HT1080 (cell line): ENCODE data around the gene USH1G. TPM values are rescaled to one million over a fixed set of nuclear protein-coding genes. Genes with fewer than 3 reads are reported as not detected.
A peak's percentile ranks its signal among the peaks of the same experiment; 100 is the strongest.
"Not testable (repeated sequence)": the region's sequence is repeated elsewhere in the genome, so short reads cannot be mapped to it uniquely, and the experiment has no call there.

Experiments
- DNase-seq: peaks from one replicate; pipeline ENCODE4 v3.0.0-alpha.2; 2015; ENCODE audit warnings: low read depth
- total RNA-seq: library from RNA; depleted of rRNA; stranded (reverse); fragments of >200 nt; shearing (Covaris generic); gene quantifications from 2 replicates; pipeline ENCODE4 v1.2.3, GENCODE V29; 2014

USH1G gene
- total RNA-seq, 1 experiment from 2014 or later = not detected

DNA sequence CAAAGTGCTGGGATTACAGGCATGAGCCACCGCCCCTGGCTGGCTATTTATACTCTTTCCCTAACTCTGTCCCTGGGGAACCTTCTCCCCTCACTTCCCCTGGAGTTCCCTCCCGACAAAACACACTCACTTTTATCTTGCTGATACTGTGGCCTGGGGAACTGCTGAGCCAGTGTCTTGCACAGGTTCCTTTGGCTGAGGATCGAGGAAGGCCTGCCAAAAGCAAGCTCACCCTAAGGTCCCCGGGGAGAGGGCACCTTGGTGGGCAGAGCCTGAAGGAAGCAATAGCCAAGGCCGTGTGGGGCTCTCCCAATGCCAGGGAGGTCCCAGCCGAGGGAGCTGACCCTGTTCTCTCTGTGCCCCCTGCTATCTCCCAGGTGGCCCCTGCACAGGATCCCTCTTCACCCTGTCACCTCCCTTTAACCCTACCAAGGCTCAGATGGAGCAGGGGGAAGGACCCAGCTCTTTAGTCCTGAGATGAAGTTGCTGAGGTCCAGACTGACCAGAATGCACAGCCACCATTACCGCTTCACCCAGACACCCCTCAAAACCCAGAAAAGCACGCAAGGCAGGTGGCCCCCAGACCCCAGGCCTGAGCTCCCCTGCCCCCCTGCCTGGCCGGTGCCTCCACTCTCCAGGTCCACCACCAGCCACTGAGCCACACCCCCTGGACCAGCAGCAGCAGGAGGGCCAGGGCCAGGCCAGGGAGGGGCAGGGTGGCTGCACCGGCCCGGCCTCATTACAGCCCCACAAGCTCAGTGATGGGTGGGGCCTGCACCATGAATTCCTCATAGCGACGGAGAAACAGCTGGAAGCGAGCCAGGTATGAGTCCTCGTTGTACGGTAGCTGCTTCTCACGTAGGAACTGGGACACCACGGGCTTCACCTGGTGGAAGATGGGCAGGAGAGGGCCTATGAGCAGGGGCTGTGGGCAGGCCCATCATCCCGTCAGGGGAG is 45.2 kb downstream of the USH1G start:
- no peak for DNase-seq

DNA sequence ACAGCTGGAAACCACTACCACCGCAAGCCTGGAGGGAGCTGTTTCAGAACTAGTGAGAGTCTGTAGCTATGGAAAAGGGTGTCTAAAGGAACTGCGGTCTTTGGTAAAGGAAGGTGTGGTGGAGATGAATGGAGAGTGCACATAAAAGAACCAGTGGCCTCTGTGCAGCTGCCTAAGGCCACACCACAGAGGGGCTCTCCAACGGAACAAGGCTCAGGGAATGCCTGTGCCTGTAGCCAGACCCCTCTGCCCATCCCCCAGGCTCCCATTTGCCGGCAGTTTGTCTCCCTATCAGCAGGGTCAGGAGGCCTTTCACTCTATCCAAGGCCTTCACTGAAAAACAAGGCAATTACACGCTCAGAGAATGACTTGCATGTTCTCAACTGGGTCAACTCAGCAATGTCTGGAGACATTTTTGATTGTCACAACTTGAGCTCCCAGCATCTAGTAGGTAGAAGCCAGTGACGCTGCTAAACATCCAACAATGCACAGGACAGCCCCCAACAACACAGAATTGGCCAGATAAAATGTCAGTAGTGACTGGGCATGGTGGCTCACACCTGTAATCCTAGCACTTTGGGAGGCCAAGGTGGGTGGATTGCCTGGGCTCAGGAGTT is 47.0 kb downstream of the USH1G start:
- no peak for DNase-seq

DNA sequence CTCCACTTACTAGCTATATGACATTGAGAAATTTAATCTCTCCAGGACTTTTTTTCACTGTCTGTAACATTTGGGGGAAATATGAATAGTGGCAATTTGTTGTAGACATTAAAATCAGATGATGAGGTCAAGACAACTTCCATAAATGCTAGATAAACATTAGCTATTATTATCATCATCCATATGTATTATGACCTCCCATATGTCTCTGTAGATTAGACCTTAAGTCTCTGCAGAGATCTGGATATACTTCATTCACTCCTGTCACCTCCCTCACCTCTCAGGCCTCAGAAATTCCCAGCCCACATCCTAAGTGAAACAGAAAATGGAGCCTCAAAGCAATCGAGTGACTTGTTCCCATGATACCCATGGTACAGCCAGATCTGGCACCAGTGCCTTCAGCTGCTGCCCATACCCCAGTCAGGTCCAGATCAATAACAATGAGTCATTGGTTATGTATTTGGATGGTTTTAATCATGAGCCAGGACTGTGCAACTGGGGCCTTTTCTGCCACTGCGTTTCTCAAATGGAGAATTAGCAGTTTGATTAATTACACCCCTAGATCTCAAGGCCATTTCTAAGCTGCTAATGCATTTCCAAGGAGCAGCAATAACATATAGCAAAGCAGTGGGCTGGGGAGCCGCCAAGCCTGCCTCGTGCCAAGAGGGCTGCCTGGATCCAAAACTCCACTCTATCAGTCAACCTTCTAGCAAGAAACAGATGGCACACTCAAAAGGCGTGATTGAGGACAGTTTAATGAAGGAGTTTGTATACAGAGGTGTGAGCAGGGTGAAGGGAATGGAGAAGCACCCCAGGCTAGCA is 47.7 kb downstream of the USH1G start:
- DNase-seq = no peak

DNA sequence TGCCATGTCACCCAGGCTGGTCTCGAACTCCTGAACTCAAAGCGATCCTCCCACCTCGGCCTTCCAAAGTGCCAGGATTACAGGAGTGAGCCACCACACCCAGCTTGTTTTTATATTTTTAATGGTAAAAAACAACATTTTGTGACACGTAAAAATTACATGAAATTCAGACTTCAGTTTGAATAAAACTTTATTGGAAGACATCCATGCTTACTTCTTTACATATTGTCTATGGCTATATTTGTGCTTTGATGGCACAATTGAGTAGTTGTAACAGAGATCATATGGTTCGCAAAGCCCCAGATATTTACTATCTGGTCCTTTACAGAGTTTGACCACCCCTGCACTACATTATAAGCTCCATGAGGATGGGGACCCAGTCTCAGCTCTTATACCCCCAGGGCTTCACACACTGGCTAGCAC is 48.4 kb downstream of the USH1G start:
- no peak for DNase-seq

DNA sequence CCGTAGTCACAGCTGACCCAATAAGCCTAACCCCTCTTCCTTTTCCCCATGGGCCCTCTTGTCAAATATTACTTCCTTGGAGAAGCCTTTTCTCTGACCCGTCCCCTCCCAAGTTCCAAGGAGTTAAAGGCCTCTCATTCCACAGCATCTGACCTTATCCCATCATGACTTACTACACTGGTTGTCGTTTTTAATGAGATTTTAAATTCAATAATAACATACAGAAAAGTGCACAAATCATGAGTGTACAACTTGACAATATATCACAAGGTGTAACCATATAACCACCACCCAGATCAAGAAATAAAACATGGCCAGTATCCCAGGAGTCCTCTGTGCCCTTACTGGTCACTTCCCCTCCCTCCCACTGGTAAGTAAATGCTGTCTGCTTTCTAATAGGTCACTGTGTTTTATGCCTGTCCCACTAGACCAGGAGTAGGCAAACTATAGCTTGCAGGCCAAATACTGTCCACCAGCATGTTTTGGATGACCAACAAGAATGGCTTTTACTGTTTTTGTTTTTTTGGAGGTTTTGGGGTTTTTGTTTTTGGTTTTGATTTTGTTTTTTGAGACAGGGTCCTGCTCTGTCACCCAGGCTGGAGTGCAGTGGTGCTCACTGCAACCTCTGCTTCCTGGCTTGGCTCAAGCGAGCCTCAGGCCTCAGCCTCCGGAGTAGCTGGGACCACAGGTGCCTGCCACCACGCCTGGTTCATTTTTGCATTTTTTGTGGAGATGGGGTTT is 49.0 kb downstream of the USH1G start:
- DNase-seq = no peak

DNA sequence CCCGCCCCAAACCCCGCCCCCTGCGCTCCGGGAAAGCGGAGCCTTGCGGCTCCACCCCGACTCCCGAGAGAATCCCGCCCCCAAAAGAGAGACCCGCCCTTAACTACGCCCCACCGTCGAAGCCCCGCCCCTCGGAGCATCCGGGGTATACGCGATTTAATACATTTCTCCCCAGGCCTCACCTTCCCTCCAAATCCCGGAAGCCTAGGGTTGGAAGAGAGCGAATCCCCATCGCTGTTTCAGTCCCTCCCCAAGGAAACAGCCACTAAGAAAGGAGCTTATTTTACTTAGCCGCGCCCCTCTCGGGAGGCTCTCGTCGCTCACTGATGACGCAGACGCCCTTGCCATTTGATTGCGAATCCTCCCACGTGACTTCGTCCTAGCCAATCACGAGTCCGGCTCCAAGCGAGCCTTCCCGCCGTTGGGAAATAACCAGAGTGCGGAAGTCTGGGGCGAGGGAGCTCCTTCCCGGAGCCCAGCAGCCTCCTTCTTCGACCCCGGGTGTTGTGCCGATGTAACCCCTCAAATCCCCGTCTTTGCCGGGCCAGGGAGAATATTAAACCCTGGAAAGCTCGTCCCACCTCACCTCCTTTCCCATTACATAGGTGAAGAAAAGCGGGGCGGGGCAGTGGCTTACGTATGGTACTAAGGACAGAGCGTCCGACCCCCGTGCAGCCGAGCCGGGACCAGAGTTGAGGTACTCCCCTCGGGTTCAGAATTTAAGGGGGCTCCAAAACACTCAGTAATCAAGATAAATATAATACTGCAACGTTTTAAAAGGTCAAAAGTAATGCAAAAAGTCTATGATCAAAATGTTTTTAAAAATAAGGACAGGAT is 49.8 kb downstream of the USH1G start:
- peak; percentile 99 for DNase-seq

DNA sequence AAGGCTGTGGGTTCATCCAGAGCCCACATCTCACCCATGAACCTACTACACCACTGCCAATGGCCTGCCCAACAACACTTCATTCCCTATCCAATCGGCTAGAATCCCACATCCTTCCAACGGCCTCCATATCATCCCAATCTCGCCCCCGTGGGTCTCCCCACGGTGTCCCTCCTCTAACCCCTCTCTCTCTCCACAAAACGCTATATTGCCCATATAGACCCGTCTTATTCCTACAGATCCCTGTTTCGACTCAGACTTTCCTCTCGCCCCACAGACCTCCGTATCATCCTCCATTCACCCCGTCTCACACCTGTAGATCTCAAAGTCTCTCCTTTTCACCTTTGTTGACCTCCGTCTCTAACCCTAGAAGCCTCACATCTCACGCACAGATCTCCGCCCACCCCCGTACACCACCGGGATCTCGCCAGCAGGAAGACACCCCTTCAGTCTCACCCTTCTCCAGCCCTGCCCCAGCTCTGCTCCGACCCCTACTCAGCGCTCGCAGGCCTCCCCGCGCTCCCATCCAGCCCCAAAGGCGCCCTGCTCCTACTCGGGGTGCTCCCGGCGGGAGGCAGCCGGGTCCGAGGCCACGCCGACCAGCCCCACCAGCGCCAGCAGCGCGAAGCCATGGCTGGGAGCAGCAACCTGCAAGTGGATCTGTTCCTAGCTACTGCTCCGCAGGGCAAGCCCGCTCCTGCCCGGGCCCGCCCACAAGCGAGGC is 50.6 kb downstream of the USH1G start, which contains the start of gene FDXR:
Gene FDXR, minus strand, starts transcription at position 682 of the 724 bp plus-strand sequence. Its CDS starts 50 bp downstream, at position 632.
- DNase-seq = no peak

DNA sequence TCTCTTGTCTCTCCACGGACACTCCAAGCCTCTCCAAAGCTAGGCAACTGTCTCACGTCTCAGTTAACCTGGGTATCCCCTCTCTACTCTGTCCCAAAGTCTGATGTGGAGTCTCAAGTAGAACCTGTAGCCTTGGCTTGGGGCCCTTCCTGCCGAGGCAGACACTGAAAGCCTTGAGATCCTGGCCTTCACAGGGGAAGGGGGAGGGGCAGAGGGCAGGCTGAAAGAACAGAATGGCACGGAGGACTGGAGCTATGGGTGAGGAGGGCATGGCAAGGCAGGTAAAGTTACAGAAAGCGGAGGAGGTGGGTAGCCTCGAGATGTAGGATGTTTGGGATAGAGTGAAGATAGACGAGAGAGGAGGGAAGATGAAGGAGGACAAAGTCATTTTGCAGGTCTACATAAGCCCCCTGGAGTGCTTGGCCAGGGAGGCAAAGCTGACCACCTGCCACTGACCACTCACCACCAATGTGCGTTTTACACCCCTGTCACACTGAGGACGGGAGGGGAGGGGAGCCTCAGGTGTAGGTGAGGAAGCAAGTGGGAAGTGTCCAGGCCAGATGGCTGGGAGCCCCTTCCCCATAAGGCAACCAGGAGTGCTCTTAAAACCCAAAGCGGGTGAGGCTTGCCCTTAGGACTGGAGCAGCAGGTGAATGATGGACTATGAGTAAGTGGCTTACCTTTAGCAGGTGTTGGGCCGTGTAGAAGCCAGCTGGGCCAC is 51.5 kb downstream of the USH1G start:
- DNase-seq = no peak

DNA sequence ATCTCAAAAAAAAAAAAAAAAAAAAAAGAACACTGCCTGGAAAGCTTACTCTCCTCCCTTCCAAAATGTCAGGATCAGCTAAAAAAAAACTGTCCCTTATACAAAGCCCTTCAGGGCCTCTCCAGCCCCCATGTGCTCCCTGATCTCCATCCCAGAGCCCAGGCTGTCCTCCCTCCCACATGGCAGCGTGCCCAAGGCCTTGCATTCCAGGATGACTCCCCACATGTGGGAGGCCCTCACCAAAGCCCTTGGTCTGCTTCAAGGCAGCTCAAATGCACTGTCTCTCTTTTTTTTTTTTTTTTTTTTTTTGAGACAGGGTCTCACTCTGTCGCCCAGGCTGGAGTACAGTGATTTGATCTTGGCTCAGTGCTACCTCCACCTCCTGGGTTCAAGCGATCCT is 52.5 kb downstream of the USH1G start:
- DNase-seq = peak; percentile 48

DNA sequence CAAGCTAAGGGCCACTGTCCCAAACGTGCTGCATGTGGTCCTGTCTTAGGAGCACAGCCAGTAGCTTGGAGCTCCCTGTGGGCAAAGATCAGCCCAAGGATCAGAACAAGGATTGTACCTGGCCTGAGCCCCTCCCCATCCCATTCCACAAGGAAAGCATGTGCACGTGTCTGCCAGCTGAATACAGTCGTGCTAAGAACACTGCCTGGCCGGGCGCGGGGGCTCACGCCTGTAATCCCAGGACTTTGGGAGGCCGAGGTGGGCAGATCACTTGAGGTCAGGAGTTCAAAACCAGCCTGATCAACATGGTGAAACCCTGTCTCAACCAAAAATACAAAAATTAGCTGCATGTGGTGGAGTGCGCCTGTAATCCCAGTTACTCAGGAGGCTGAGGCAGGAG is 53.0 kb downstream of the USH1G start:
- not testable (repeated sequence) for DNase-seq

DNA sequence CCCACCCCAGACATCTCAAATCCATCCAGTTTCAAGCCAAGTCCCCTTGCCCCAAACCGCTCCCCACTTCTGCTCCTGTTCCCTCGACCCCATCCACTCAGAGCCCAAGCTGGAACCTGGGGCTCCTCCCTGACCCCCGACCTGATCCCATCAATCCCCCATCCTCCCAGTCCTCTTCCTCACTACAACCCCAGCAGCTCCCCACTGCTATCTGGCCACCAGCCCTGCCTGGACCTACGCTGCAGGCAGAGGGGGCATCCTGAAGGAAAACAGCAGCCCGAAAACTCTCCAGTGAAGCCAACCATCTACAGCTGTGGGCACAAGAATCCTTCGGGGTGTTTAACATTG is 54.2 kb downstream of the USH1G start:
- DNase-seq = no peak

DNA sequence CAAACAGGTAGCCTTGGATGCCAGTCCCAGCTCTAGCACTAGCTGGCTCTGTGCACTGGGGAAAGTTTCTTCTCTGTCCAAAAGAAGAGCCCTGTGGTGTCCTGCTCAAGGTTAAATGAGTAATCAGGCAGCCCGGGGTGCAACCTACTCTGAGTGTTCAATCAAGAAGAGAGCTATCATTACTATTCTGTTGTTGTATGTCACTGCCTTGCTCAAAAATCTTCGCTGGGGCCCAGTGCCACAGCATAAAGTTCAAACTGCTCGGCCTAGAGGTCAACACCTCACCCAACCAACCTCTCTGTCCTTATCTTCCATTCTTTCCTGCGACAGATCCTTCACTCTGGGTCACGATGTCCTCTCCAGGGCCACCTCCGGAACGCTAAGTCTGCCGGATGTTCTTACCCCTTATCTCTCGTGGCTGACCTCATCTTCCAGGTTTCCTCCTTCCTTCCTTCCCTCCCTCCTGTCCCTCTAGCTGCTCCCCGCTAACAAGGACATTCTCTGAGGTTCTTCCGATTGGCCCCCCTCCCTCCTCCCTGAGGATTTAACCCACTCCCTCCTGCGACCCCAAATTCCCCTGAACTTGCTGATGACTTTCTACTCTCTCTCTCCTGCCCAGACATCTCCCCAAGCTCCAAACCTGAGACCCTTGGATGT is 54.7 kb downstream of the USH1G start:
- DNase-seq = no peak

DNA sequence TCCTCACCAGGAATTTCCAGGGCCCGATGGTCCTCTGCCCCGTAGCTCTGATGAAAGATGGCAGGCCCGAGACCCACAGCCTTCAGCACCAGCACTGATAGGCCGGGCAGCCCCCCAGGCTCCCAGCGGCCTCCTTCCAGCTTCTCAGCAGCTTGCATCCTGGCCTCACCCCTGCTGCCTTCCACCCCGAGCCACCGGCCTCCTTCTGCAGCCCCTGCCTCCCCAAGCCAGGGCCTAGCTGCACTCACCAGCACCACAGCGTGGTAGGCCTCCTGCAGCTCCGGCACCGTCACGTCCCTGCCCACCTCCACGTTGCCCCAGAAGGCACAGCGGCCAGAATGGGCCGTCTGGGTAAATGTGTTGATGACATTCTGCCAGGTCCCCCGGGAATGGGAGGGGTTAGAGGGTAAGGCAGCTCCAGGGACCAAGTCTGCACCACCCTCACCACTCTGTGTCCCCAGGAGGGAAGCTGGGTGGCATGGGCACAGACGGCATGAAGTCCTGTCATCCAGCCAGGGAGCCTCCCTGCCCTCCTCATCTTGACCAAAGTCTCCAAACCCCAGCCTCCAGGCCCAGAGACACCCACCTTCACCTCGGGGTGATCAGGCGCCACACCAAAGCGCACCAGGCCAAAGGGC is 56.7 kb downstream of the USH1G start:
- no peak for DNase-seq
